Measurements from ENCODE around the gene IFI16.

DNA sequence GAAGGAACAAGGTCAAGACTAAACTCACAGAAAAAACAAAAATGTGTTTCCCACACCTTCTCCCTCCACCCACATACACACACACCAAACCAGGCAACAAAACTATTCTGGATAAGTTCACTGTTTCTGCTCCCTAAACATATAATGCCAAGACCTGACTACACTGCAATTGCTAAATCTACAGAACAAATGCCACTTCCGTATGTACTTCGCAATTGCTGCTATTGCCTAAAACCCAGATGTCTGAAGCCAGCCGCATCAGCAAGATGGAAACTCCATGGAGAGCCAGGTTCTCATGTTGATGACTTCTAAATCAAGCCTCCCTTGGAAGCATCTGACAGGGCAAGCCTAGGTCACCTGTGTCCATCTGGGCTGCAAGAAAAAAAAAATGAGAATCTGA, 75.2 kb downstream of the IFI16 start:
- TF ChIP-seq, protein P1, sequence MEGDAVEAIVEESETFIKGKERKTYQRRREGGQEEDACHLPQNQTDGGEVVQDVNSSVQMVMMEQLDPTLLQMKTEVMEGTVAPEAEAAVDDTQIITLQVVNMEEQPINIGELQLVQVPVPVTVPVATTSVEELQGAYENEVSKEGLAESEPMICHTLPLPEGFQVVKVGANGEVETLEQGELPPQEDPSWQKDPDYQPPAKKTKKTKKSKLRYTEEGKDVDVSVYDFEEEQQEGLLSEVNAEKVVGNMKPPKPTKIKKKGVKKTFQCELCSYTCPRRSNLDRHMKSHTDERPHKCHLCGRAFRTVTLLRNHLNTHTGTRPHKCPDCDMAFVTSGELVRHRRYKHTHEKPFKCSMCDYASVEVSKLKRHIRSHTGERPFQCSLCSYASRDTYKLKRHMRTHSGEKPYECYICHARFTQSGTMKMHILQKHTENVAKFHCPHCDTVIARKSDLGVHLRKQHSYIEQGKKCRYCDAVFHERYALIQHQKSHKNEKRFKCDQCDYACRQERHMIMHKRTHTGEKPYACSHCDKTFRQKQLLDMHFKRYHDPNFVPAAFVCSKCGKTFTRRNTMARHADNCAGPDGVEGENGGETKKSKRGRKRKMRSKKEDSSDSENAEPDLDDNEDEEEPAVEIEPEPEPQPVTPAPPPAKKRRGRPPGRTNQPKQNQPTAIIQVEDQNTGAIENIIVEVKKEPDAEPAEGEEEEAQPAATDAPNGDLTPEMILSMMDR (IDR thresholded peaks at IDR 0.05) = no peak
- no peak for TF ChIP-seq POLR2A (IDR thresholded peaks at IDR 0.05)

Measured in esophagus squamous epithelium (tissue), 4 donors.